GOT3 (cell line): Measurements from ENCODE around the gene KMT5C.

ENCODE experiments used
- DNase-seq: peaks from one replicate; lab custom pipeline; 2025; ENCODE audit warnings: mixed read lengths; lab: John Stamatoyannopoulos, UW

Gene KMT5C

DNA sequence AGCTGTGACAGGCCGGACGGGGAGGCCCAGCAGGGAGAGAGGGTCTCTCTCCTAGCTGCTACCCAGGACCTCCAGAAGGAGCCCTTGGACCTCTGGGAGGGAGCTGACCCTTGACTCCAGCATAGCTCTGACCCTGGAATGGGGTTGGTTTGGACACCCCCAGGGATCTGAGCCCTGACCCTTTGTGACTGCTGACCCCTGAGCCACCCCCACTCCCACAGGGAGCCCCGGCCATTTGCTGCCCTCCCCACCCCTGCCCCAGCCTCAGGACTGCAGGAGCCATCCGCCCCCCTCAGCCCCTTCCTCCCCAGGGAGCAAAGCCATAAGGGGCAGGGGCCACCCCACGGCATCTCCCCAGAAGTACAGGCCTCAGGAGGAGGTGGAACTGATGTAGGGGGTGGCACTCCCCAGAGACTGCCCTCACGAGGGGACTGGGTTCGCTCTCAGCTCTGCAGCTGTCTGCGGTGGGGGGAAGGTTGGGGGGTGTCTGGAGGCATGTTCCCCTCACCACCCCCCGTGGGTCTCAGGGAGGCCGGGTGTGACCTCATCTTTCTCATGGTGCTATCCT lies 7.8 kb downstream of the KMT5C start:
- no peak for DNase-seq

DNA sequence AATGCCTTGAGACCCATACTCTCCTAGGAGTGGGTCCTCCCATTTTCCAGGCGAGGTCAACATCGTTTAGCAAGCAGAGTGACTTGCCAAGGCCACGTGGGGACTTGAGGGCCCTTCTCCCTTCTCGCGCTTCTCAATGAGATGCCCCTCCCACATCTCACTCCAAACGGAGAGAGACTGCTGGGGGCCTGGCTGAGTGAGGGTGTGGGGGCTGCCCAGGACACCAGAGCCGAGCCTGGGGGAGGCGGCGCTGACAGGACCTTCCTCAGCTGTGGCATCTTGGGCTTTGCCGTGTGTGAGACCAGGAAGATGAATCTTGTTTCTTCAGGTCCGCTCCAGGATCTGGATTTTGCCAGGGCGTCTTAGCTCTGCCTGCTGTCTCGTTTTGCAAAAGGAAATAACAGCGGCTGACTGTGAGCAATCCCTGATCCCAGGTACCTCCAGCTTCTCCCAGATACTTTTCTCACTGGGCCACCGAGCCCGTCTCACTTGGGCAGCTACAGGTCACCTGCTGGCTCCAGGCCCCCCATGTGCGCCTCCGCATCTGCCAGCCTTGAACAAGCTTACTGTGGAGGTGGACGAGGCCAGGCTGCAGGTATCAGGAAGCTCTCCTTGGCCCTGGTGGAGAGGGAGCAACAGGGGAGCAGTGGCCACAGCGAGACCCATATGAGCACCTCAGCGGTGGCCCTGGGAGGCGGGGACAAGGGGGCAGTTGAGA lies 8.8 kb downstream of the KMT5C start:
- no peak for DNase-seq

DNA sequence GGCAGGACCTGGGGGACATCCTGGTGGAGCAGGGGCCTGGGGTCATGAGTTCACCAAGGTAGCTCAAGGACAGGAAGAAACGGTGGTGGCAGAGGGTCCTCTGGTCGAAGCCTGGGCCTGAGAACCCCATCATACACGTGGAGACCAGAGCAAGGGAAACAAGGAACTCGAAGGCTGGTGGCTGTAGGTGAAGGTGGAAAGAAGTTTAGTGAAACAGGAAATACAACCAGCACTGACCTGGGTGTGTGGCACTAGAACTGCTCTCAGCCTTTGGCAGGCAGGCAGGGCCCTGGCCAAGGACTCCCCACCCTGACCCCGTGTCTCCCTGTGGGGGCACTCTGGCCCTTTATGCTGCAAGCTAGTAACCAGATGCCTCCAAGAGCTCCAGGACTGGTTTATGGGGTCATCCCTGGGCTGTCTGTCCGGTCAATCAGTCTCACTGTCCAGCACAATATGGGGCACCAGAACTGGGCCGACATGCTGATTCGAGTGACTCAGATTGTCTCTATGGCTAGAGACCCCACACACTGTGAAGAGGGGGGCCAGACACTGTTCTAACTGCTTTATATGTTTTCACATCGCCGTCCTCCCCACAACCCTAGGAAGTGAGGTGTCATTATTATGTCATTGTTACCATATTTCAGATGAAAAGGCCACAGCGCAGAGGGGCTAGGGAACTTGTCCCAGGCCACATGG lies 11.1 kb downstream of the KMT5C start:
- DNase-seq = no peak

DNA sequence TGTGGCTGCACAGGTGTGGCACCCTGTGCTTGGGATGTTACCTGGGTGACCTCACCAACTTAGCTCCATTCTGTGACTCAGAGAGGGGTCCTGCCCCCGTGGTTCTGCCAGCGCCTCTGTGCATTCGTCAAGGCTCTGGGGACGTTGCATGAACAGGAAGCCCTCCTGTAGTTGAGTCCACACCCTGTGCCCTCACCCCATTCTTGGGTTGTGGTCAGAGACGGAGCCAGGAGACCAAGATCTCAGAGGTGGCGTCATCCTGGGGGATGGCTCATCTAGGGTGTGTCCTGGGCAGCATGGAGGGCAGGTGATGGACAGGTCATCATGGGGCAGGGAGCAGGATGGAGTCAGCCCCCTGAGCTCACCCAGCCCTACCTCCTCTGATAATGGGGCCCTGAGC lies 12.4 kb downstream of the KMT5C start:
- DNase-seq = no peak

DNA sequence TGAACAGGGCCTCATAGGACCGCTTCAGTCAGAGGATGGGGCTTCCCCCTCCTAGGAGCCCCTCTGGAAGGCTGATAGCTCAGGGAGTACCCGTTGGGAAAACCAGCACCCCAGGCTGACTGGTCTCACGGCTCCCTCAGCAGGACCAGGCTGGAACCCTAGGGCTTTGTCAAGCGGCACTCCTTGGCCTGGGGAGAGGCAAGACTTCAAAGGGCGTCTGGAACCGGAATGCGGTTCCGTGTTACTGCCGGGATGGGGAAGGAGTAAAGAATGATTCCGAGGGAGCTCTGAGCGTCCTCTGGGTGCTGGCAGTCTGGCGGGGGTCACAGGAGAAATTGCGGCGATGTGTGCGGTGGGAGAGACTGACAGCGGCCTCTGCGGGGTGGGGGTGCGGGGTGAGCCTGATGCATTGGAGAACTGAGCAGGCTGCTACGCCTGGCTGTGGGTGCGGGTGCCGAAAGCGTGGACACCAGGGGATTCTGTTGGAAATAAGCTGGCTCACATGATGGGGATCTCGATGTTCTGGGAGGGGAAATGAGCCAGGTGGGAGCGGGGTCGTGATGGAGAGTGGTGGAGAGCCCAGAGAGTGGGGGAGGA lies 13.0 kb downstream of the KMT5C start:
- no peak for DNase-seq

DNA sequence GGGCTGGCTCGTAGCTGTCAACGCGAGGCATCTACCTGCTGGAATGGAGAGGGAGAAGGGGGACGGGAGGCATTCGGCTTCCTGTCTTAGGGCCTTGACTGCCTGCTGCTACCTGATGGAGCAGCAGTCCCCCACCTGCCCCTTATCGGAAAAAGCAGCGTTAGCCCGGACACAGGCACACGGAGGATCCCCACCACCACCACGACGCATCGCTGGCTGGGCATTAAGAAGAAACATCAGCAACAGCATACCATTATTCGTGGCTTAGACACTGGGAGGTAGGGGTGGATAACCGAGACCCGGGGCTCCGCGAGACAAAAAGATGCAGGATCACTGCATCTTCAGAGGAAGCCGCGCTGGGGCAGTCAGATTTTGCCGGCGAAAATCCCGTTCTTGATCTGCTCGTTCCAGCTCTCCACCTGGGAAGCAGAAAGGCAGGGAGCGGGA lies 13.7 kb downstream of the KMT5C start:
- no peak for DNase-seq

DNA sequence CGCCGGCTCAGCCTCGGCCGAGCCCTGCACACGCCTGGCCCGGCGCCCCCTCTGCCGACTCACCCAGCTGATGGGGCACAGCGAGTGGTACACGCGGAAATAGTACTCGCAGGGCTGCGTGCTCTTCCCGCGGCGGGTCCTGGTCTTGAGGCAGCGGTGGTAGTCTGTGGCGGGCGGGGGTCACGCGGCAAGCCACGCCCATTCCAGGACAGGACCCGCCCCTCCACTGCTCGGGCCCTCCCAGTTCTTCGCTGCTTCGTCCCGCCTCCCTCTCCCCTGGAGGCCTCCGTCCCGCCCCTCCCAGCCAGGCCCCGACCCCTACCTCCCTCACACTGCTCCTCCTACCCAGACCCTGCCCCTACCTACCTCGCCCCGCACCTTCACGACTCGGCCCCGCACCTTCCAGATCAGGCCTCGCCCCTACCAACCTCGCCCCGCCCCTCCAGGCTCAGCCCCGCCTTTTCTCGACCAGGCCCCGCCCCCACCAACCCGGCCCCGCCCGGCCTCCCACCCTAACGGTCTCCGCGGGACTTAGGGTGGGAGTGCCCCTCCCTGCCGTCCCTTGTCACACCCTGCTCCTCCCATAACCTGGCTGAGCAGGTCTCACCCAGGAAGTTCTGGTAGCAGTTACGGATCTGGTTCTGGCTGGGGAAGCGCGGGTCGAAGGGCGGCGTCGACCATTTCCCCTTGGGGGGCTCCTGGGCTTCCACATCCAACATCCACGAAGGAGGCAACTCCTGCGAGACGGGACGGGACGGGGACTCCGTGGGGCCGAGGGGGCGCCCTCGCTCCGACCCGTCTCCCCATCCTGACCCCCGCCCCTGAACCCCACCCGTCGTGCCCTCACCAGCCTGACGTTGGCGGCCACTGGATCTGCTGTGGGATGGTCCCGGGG lies 14.4 kb downstream of the KMT5C start:
- no peak for DNase-seq

DNA sequence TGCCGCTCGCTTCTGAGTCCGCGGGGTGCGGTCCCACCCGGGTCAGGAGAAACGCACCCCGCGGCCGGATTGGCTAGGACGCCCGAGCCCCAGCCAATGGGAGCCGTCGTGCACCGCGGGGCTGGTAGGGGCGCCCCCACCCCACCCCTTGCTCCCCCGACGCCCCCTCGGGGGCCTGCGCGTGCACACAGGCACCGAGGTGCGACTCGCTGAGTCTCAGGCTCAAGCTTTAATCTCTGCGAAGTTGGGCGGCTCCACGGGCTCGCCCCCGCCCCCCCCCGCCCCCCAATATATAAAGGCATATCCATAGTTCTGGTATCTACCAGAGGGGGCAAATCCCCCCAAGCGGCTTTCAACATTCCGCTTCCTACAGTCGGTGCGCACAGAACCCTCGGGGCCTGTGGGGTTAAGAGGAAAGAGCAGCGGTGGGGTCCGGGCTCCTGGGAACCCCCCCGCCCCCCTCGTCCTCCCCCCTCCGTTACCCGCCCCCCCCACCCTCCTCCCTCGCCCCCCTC lies 15.1 kb downstream of the KMT5C start, which contains the start of gene COX6B2:
Gene COX6B2, minus strand, starts transcription at position 22 of the 515 bp plus-strand sequence. CDS start 198 bp downstream, outside the sequence.
- no peak for DNase-seq

DNA sequence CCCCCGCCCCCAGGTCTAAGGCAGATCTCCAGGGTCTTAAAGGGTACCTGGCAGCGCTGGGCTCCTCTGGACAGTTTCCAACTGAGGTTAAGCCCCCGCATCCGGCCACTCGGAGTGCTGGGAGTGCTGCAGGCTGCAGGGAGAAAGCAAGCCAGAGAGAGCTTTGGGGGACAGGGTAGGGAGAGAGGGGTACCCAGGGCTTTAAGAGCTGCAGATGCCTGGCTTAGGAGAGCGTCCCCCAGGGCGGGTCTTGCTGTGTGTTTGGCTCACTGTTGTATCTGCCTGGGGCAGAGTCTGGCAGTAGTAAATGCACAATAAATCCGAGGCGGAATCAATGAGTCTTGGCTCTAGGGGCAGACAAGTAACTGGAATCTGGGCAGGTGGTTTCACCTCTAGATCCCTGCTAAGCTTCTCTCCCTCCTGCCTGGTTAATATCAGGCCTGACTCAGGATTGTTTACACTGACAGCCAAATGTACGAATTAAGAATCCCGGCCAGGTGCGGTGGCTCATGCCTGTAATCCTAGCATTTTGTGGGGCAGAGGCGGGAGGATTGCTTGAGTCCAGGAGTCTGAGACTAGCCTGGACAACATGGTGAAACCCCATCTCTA lies 15.6 kb downstream of the KMT5C start:
- DNase-seq = no peak

DNA sequence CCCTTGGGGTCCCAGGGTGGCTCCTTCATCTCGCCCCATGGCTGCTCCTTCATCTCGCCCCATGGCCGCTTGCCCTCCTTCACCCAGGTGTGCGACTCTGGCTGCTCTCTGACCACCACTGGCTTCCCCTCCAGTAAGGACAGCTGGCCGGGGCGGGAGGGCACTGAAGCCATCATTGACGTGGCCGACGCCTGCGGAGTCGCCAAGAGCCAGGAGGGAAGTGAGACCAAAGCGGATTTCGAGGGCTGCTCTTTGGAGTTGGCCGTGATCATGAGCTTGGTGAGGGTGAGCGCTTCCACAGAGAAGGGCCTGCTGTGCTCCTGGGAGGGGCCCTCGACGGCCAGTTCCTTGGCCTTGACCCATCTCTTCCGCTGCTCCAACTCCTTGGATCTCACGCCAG lies 18.8 kb downstream of the KMT5C start:
- no peak for DNase-seq

DNA sequence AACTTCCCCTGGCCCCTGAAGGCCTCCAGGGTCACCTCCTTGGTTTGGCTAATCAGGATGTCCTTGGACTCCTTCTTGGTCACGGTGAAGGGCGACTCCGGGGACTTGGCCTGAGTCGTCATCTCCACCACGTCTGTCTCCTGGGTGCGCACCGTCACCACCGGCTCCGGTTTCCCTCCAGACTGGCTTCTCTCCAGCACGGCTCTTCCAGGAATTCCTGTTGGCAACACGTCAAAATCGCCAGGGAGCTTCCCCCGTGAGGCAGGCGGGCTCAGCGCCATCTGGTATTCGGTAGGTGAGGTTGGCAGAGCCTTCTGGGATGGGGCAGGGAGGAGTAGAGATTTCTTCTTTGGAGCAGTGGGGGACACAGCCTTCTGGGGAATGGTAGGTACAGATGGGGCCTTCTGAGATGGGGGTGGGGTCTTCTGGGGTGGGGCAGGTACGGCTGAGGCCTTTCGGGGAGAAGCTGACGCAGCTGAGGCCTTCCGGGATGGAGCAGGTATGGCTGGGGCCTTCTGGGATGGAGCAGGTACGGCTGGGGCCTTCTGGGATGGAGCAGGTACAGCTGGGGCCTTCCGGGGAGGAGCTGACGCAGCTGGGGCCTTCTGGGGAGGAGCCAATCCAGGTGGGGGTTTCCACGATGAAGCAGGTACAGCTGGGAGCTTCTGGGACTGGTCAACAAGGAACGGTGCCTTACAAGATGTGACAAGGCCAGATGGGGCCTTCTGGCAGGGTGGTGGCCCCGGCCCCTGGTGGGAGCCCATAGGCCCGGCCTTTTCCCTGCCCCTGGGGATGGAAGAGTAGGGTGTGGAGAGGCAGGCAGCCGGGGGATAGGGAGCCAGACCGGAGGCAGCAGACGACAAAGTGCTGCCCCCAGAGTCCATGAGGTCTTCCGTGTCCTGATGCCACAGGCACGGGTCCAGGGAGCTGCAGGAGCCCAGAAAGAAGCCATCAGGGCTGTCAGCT lies 19.6 kb downstream of the KMT5C start:
- no peak for DNase-seq

DNA sequence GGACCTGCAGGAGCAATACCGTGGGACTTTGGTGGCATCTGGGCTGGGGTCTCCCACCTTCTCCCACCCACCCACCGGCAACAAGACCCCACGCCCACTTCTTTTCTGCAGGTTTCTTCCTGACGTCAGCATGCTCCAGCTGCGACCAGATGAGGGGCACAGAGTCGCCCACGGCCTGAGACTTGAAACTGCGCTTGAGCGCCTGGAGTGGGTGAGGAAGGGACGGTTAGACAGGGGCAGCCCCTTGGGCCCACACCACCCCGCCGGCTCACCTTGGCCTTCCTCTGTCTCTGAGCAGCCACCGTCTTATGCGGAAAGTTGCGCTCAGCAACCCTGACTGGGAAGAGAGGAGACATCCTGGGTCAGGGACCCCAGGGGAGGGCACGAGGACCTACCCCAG lies 21.2 kb downstream of the KMT5C start:
- DNase-seq = no peak

DNA sequence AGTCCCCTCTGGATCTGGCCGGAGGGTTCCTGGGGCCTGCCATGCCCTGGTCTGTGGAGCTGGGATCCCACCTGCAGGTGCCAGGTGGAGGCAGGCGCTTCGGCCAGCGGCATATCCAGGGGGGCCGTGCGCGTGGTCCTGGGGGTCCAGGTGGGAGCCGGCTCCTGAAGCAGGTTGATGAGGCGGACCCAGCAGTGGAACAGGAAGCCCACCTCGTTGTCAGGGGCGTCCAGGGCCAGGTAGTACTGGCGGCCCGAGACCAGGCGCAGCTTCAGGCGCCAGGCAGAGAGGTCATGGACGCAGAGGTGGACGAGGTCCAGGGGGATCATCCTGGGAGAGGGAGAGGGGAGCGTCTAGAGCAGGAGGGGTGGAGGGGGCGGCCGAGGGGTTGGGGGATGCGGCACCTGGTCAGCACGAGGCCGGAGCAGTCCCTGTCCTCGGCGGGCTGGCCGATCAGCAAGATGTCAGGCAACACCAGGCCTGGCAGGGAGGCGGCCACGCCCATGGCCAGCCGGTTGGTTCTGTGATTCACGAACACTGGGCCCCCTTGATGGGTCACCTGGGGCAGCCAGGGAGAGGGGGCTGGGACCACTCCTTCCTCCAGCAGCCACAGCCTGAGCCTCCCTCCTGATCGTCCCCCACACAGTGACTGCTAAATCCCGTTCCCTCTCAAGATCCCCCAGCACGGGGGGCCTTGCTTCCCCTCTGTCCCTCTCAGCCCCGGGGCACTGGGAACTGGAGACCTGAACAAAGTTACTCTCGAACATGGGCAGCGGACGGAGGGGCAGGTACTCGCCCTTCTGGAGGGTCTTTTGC lies 22.7 kb downstream of the KMT5C start:
- no peak for DNase-seq

DNA sequence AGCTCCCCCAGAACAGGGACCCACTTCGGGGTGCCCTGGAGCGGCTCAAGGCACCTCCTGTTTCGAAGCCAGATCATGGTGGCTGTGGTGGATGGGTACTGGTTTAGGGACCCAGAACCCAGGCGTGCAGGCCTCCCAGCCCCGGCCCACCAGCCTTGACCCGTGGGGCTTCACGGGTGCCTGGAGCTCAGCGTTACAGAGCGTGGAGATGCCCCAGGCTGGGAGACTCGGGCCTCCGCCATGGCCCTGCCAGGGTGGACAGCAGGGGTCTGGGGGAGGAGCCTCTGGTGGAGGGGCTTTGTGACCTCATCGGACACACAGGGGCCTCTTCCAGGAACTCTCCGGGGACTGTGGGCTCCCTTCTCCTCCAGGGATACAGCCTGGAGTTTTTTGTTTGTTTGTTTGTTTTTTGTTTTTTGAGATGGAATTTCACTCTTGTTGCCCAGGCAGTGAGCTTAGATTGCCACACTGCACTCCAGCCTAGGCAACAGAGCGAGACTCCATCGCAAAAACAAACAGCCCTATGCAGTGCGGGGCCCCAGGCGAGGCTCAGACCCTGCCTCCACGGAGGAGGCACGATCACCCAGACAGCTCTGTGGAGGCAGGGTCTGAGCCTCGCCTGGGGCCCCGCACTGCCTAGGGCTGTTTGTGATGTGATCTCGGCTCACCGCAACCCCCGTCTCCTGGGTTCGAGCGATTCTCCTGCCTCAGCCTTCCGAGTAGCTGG lies 23.5 kb downstream of the KMT5C start, which contains the start of gene GARIN5B:
Gene GARIN5B, minus strand, starts transcription at position 271 of the 727 bp plus-strand sequence. Its CDS starts 194 bp downstream, at position 77.
- DNase-seq = no peak

DNA sequence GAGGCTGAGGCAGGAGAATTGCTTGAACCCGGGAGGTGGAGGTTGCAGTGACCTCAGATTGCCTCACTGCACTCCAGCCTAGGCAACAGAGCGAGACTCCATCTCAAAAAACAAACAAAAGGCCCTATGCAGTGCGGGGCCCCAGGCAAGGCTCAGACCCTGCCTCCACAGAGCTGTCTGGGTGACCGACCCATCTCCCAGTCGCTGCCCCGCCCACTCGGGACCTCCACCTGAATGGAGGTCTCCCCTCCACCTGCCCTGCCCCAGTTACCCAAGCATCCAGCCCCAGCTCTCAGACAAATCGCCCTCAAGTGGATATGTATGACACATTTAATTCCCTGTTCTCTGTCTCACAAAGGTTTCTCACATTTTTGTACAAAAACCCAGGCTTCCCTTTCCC lies 25.6 kb downstream of the KMT5C start:
- DNase-seq = no peak

DNA sequence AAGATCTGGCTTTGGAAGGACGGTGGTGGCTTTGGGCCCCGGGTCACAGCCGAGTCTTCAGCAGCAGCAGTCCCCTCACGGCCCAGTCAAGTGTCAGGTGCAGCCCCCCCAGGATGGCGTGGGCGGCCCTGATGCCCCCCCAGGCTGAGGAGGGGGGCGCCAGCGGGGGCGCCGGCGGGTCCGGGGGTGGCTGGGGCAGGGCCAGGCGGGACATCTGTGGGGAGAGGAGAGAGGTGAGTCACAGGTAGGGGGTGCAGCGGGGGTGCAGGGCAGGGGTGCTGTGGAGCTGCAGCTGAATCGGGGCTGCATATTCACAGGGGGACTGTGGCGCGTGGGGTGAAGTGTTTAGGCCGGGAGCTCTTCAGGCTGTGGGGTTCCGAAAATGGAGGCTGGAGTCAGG lies 26.3 kb downstream of the KMT5C start:
- DNase-seq = no peak

DNA sequence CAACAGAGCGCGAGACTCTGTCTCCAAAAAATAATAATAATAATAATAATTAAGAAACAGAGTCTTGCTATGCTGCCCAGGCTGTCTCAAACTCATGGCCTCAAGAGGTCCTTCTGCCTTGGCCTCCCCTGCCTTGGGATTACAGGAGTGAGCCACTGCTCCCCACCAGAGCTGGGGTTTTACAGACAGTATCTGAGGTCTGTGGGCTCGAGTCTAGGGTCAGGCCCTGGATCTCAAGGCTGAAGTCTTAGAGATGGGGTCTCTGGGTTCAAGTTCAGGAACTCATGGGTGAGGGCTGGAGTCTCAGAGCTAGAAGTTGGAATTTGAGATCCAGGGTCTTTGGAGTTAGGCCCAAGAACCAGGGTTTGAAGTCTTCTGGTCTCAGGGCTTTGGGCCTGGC lies 27.1 kb downstream of the KMT5C start:
- DNase-seq = no peak

DNA sequence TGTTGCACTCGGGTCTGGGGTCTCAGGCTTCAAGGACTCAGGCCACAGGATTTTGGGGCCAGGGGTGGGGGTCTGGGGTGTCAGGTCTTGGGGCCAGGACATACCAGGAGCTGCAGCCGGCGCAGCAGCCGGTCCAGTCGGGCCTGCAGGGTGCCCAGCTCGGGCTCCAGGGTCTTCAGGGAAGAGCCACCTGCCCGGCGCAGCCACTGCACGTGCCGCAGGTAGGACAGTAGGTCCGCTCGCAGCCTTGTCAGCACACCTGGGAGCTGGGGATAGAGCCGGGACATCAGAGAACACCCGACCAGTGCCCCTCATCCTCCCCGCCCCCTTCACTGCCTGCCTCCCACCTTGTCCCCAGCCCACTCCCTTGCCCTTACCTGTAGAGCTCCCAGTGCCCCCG lies 28.4 kb downstream of the KMT5C start:
- DNase-seq = no peak
